ENCODE data around the gene TNIP2. TPM values are rescaled to one million over a fixed set of nuclear protein-coding genes. Genes with fewer than 3 reads are reported as not detected.

TNIP2 gene
- total and polyA plus RNA-seq, 2 of the 8 experiments (the other 6 are each of a cell fraction or from before 2014, with no cell fraction given), result 23.7 to 37.7 TPM

DNA sequence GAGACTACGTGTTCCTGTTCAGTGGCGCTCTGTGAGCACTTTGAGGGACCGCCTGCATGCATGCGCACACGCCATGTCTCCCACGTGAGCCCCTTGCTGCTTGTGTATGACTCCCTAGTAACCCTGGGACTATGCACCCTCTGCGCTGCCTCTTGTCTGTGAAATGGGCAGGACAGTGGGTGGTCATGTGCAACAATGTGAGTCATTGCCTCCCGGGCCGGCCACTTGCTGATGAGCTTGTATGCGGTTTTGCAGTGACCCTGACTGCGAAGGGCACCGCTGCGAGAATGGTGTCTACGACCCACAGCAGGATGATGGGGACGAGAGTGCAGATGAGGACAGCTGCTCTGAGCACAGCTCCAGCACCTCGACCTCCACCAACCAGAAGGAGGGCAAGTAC, 61.4 kb downstream of the TNIP2 start:
- no peaks in the 10 kb centered on the region; the same call in 1 of the 2 replicates for H3K23me2 ChIP-seq (ENCODE audit: low read depth, low read length)
- H3K27ac ChIP-seq (ENCODE audit: low read depth, low read length), result no peak overlapping the region
- CTCF ChIA-PET (ENCODE audit: partially characterized antibody), result interaction anchor here (1.0 to 1.1 kb wide), 3 partner anchors 11 to 22 kb away, joined by 3 to 4 read pairs (median 3); no protein-coding TSS in a partner anchor
- peaks cover 32 to 53% (median 42%) of the 10 kb centered on the region in 4 experiments; a peak in 7 of 8 replicates for H3K36me3 ChIP-seq (ENCODE audit: control insufficient read depth in 2 of 4, insufficient read depth in 4 of 4, low read length in 3 of 4)
- H3K79me1 ChIP-seq (ENCODE audit: low read depth, low read length), result no peaks in the 10 kb centered on the region; the same call in 1 of the 2 replicates
- no peak overlapping the region for H3K4ac ChIP-seq (replicated peaks; ENCODE audit: insufficient read length, low read depth, low read length)
- no peak overlapping the region for H2BK20ac ChIP-seq (ENCODE audit: low read length)
- no peak overlapping the region for H3K23ac ChIP-seq (ENCODE audit: insufficient read length)
- no peak overlapping the region for H2BK5ac ChIP-seq (ENCODE audit: low read depth, low read length)
- no peak overlapping the region for H3K4me3 ChIP-seq (ENCODE audit: extremely low read depth in 1 of 4, insufficient read depth in 2 of 4, low read depth in 3 of 4, low read length in 4 of 4)
- no peak overlapping the region for H2AFZ ChIP-seq (ENCODE audit: low read length)
- no peak overlapping the region for H3K56ac ChIP-seq (replicated peaks; ENCODE audit: insufficient read length, low read depth, low read length)
- no peaks in the 10 kb centered on the region for H3K79me2 ChIP-seq (ENCODE audit: control insufficient read depth in 1 of 2, insufficient read depth in 2 of 2, low read length in 2 of 2)
- H3K9me3 ChIP-seq (ENCODE audit: insufficient read depth in 2 of 2, low read depth in 1 of 2, low read length in 1 of 2), result no peaks in the 10 kb centered on the region
- H3K9ac ChIP-seq (replicated peaks in 1 of 4; ENCODE audit: extremely low read depth in 1 of 4, low read depth in 3 of 4, low read length in 3 of 4), result 0 out of 7 replicates have a peak overlapping the region, but pooled peaks of 1 of the 4 experiments have one; percentile 10
- H2AK5ac ChIP-seq (ENCODE audit: low read depth, low read length), result no peak overlapping the region
- H2BK12ac ChIP-seq (ENCODE audit: low read depth, low read length), result no peak overlapping the region
- no peaks in the 10 kb centered on the region for H3K27me3 ChIP-seq (replicated peaks in 1 of 4; ENCODE audit: control insufficient read depth in 3 of 4, extremely low read depth in 1 of 4, insufficient read depth in 3 of 4, low read length in 3 of 4)
- POLR2A ChIA-PET (ENCODE audit: partially characterized antibody), result no interaction called here
- FAIRE-seq, result no peak
- no peak overlapping the region for H4K91ac ChIP-seq (replicated peaks; ENCODE audit: insufficient read length, low read length)
- peaks cover 5 to 11% of the 10 kb centered on the region in 2 experiments for H4K20me1 ChIP-seq (replicated peaks in 1 of 2; ENCODE audit: control insufficient read depth in 1 of 2, insufficient read depth in 2 of 2, low read length in 2 of 2)
- no peak overlapping the region for H3K14ac ChIP-seq (ENCODE audit: insufficient read length)
- no peak overlapping the region for H4K5ac ChIP-seq (ENCODE audit: insufficient read length, low read depth, low read length)
- peak overlapping the region; percentile 41; the same call in 1 of the 2 replicates for H4K8ac ChIP-seq (ENCODE audit: extremely low read depth, insufficient read depth, low read length)
- no peak overlapping the region for H2BK120ac ChIP-seq (replicated peaks; ENCODE audit: low read depth, low read length)
- H3K4me1 ChIP-seq (replicated peaks in 1 of 4; ENCODE audit: control insufficient read depth in 3 of 4, insufficient read depth in 4 of 4, low read length in 3 of 4), result no peaks in the 10 kb centered on the region
- no peak for DNase-seq (ENCODE audit: low read depth in 1 of 2, low spot score in 2 of 2)
- no peak overlapping the region for H3K18ac ChIP-seq (ENCODE audit: extremely low read depth, low read length)
- WGBS, 2 experiments (ENCODE audit: extremely low coverage in 1 of 2, insufficient coverage in 1 of 2, insufficient read length in 1 of 2, insufficient replicate concordance in 2 of 2, low coverage in 1 of 2, low lambda C conversion rate in 2 of 2, missing lambda C conversion rate in 1 of 2), result 97% methylated on average over 16 of the region's 16 CpGs; no CpG with 5 or more reads in 1 of the 2 experiments
- H2BK15ac ChIP-seq (ENCODE audit: low read length), result no peak overlapping the region
- no peak overlapping the region for H3K4me2 ChIP-seq (ENCODE audit: insufficient read depth in 1 of 2, low read depth in 2 of 2, low read length in 2 of 2)
